HS-5 (cell line): ENCODE results near the gene ZNF286A.
"Not testable (repeated sequence)": the region's sequence is repeated elsewhere in the genome, so short reads cannot be mapped to it uniquely, and the experiment has no call there.

Source experiments
- DNase-seq: peaks from one replicate; pipeline ENCODE4 v3.0.0-alpha.2; 2012; ENCODE audit warnings: low read depth

Gene ZNF286A

DNA sequence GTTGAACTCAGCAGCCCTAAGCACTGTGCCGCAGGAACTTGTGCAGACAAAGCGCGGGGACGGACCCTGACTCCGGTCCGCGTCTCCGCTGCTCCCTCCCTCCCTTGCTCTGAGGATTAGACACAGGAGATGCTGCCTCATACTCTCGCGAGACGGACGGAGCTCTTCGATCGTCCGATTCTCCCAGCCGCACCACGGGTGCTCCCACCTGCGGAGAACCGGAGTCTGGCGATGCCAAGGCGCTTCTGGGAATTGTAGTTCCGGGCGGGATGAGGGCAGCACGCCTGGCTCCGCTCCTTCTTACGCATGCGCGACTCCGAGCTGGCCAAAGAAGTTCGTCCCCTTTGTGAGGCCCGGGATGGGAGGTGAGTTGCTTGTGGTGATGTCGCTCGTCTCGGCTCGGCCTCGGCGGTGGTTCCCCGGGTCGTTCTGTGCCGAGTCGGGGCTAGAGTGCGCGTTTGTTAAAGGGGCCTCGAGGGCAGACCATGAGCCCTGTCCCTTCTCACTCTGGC, at the start of gene ZNF286A:
Gene ZNF286A (plus strand): TSS at position 340 of the 512 bp plus-strand sequence. CDS start 578 bp downstream, outside the sequence.
- DNase-seq = peak; percentile 92

DNA sequence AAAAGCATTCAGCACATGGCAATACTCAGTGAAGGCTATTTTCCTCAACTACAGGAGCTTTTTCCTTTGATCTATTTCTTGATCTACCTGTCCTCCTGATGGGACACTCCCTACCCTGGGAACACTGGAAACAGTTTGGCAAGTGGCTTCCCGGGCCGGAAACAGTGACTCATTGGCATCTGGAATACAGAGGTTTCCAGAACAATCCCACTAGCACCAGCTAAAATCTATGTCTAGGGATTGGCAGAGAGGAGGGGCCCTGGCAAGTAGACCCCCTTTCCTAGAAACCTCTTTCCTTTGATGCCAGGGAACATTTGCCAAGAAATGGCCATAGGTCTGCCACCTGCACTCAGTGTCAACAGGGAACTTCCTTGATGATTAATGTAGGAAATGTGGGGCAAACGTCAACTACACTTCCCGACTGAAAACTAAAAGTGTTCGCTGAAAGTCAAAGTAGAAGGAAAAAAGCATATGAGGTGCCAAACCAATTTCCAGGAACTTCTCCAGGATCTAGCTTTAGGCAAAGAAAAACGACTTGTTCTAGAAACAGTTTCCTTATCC, 49.6 kb upstream of the ZNF286A start:
- no peak for DNase-seq

DNA sequence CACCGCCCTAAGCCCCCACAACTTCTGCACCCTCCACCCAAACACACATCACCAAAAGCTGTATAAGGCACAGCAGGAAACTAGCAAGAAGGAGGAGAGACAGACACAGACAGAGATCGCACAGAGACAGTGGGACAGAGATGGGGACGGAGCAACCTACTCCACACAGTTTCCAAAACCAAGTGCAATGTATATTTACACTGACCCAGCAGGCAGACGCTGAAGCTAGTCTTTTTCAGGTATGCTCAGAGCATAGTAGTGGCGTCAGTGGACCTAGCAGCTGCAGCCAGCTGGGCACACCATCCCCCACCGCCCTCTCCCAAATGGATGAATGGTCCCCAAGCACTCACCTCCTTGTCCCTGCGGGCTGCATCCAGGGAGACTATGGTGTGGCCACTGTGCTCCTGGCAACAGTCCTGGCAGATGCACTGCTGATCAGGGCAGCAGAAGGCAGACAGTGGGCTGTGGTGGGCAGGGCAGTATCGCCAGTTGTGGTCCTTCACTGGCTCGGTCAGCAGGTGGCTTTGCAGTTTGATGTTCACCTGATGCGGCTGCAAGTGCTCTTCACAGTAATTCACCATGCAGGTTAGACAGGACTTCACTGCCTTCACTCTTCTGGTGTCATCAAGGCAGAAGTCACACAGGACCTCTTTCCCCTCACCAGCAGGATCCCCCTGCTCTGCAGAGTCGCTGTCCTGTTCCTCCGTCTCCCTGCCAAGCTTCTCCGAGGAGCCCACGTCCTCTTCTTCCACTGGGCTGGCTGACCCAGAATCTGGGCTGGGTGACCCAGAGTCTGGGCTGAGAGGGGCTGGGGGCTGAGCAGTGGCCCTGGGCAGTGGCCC, 48.6 kb upstream of the ZNF286A start:
- no peak for DNase-seq

DNA sequence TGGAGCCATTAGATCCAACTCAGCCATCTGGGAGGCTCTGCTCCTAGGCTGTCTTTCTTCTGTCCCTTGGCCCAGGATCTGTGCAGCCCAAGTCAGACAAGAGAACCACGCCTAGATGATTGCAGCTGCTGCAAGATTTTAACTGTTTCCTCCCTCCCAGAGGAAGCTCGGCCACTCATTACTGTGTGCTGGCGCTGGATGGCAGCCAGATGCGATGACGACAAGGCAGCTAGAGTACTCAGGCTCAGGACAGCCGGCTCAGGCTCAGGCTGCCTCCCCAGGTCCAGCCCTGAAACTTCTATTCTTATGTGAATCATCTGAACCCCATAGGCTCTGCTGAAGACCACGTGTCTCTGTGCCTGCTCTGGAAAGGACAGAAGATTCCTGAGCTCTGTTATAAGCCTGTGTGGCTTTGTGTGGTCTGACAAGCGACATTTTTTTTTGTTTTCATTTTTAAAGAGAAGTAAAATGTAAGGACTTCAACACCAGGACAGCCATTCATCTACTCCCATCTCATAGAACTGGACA, 47.9 kb upstream of the ZNF286A start:
- peak; percentile 96 for DNase-seq

DNA sequence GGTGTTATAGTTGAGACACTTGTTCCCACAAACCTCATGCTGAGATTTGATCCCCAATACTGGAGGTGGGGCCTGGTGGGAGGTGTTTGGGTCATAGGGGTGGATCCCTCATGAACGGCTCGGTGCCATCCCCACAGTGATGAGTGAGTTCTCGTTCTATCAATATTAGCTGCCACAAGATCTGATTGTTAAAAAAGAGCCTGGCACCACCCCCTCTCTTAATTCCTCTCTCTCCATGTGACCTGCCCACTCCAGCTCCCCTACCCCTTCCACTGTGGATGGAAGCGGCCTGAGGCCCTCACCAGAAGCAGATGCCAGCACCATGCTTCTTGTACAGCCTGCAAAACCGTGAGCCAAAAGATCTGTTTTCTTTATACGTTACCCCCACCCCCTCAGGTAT, 46.6 kb upstream of the ZNF286A start:
- DNase-seq = no peak

DNA sequence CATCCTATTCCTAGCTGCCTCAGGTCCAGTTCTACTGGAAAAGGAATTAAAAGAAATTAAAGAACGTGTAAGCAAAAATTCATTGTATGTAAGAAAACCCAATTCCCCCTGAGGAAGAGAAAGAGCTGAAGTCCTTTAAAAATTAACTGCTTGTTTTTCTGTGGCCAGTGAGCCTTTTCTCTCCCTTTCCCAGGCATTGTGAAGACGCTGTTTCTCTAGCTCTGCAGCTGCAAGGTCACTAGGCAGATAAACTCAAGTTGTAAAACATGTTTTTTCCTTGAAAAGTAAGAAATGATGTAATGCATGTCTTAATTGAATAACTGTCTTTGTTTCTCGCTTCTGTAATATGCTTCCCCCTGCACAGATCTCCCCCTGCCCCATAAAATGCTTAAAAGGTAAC, 45.2 kb upstream of the ZNF286A start:
- DNase-seq = not testable (repeated sequence)

DNA sequence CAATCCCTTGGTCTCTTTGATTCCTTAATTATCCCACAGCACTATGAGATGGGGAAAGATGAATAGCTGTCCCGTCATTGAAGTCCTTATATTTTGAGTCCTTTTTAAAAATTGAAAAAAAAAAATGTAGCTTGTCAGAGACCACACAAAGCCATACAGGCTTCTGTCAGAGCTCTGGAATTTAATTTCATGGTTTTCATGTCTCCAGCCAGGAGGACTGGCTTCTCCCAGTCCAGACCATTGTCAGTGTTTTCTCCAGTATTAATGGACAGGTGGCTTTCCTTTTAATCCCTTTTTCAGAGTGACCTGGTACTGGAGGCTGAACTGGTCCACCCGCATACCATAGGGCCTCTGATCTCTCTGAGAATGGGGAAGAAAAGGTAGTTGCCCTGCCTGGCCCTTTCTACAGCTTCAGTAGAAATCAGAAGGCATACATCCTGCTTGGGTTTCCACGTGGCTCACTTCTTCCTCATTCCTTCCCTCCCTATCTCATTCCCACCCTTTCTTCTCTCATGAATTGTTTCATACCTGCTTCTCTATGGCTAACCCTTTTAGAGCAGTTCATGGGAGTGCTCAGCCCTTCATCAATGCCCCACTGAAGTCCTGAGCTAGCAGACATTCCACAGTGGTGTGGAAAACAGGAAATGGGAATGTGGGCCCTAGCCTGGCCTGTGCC, 44.5 kb upstream of the ZNF286A start:
- no peak for DNase-seq

DNA sequence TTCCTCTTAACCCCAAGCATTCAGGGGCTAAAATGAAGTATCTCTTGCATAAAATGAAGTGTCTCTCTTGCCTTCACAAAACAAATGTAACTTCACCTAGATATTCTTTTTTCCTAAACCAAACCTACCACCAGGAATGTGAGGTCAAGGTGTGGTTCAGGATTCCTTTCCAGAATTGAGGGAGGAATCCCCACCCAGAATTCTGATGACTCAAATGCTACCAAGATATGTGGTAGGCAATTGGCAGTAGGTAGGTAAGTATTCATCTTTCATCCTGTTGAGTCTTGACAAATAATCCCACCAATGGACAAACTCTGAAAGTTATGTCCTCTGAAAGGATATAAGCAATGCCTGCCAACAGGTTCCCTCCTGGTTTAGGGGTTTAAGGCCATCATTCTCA, 41.7 kb upstream of the ZNF286A start:
- no peak for DNase-seq

DNA sequence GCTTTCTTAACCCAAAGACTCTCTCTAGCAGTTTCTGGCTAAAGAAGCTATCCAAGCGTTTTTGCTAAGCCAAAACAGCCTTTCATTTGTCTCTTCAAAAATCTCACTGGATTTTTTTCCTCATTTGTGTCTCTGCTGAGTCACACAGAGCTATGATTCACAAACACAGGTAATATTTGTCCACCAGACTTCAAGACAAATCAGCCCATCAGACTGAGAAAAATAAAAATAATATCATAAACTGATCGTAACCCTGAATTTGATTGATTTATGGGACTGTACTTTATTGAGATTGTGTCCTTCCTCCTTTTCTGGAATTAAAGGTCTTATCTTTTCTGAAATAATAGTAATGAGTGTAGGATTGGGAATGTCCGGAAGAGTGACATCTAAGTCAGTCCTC, 41.3 kb upstream of the ZNF286A start:
- no peak for DNase-seq

DNA sequence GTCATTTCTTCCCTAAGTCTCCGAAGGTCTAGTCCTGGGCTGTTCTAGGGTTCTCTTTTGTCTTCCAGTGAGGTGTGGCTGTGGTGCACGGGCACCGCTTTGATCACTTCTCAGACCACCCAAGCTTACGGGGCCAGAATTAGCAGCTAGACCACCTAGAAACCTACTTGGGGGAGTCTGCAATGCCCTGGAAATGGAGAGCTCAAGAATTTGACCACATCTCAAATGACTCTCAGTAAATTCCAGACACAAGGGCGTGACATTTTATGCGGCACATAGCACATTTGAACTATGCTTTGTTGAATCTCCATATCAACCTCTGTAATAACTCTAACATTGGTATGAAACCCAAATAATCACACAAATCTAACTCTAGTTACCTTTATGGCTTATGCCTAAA, 40.3 kb upstream of the ZNF286A start:
- no peak for DNase-seq

DNA sequence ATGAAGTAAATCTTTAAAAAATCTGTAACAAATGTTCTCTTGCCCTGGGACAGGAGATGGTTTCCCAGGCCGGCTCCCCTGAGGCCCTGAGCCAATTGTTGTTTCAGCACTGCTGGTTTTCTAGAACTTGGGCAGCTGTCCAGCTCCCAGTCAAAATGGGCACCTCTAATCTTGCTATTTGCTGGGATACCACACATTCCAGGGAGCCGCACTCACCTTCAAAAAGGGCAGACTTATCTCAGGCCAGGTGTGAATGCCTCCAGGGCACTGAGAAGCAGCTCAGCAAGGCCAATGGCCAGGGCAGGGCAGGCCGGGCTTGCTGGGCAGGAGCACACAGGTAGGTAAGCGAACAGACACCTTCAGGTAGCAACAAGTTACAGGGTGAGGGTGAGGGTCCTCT, 39.9 kb upstream of the ZNF286A start:
- DNase-seq = no peak

DNA sequence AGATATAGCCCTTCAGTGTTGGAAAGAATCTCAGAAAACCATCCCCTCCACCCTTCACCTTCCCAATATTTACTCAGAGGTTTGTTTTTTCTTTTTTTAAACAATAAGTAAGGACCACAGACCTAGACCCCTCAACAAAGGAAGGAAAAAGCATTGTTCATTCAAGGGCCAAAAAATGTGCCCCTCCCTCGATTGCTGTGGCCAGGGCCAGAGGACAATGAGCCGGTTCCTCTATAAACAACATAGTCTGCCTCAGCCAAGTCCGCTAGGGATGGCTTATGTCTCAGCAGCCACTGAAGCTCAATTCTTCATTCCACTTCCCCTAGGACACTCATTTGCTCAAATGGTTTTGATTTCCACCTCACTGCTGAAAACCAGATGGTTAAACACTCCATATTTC, 39.5 kb upstream of the ZNF286A start:
- no peak for DNase-seq

DNA sequence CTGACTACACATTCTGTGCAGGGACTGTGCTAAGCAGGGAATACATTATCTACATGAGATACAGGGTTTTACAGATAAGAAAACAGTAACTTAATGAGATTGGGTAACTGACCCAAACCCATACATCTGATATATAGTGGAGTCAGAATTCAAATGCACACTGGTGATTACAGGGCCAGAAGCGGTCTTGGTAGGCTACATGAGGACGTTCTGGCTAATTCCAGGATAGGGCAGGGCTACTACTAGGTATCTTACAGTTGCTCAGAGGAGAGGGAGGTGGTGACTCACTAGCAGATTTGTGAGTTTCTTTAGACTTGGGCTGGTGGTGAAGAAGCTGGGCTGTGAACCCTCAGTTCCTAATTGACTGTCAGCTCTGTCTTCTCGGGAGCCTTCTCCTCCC, 36.9 kb upstream of the ZNF286A start:
- no peak for DNase-seq

DNA sequence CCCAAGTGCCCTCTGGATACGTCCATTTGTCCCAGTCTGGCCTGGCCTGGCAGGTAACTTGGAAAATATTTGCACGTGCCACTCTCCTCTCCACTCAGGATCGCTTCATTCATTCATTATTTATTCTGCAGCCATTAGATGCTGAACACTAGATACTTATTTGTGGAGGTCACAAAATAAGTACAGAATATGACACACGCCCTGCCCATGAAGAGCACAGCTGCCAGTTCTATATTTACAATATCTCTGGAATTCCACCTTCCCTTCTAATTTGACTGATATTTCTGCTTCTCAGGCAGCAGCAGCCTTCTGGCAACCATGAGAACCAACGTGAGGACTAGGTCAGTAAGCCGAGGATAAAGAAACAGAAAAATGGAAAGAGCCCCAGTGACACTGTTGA, 36.4 kb upstream of the ZNF286A start:
- no peak for DNase-seq

DNA sequence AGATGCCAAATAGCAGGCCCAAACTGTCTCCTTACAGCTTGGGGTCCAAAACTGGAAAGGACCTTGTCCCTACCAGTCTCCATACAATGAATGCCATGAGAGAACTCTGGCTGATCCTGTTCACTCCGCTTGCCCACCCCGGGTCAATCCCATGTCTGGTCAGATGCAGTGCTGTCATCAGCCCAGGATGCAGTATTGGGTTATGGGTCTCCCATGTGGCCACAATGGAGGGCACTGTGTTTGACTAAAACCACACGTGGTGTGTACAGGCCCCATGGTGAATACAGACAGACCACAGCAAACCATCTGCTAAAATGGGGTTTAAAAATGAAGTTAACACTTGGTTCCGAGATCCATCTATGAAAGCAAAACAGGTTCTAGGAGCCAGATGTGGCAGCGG, 35.9 kb upstream of the ZNF286A start:
- DNase-seq = no peak

DNA sequence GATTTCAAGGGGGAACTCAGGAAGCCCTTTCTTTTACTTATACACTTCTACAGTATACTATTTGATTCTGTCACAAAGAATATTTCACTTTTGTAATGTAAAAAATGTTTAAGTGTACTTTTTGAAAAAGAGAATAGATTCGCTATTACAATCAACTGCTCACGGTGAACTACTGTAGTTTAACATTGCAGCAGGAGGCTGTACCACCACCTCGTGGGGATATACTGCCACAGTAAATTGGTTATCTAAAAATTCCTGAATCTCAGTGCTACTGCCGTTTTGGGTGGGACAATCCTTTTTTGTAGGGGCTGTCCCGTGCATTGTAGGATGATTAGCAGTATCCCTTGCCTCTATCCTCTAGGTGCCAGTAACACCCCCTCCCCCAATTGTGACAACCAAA, 30.0 kb upstream of the ZNF286A start:
- DNase-seq = not testable (repeated sequence)

DNA sequence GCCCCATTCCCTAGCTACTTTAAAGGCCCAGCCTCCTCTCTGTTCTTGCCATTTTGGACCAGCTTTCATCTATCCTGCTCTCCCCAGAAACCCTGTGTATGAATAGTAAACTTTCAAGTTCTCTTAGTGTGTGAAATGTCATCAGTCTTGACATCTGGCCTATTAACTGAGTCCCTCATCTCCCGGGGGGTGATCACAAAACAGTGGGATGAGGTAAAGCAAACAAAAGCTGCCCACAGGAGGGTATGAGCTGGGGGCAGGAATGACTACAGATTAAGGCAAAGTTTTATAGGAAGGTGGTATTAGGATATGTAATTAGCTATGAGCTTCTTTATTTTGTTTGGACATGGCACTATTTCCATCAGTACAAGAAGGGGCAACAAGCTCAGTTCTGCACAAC, 24.9 kb upstream of the ZNF286A start:
- DNase-seq = not testable (repeated sequence)

DNA sequence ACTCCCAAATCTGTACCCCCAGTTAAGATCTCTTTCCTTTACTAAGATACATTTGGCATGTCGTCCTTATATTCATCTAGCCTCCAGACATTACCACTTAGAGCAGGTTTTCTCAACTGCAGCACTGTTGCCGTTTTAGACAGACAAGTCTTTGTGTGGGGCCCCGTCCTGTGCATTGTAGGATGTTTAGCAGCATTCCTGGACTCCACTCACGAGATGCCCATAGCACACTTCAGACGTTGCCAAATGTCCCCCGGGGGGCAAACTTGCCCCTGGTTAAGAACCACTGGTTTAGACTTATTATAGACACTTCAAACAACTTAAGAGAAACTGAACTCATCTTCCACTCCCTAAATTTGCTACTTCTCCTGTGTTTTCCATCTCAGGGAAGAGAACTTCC, 23.6 kb upstream of the ZNF286A start:
- DNase-seq = not testable (repeated sequence)

DNA sequence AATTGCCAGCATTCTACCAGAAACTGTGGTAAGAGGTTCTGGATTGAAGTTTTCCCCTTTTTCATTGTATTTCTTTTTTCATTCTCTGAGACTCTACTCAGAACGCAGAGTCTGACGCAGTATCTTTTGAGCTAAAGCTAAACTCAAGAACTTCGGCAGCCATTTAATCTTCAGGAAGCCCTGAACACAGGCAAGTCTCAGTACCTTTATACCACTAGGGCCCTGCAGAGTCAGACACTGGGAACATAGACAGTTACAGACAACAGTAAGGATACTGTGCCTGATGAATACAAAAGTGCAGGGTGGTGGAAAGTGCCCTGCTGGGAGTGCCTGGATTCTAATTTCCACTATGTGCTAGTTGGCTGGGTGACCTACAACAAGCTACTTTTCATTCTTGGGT, 16.4 kb upstream of the ZNF286A start:
- DNase-seq = not testable (repeated sequence)

DNA sequence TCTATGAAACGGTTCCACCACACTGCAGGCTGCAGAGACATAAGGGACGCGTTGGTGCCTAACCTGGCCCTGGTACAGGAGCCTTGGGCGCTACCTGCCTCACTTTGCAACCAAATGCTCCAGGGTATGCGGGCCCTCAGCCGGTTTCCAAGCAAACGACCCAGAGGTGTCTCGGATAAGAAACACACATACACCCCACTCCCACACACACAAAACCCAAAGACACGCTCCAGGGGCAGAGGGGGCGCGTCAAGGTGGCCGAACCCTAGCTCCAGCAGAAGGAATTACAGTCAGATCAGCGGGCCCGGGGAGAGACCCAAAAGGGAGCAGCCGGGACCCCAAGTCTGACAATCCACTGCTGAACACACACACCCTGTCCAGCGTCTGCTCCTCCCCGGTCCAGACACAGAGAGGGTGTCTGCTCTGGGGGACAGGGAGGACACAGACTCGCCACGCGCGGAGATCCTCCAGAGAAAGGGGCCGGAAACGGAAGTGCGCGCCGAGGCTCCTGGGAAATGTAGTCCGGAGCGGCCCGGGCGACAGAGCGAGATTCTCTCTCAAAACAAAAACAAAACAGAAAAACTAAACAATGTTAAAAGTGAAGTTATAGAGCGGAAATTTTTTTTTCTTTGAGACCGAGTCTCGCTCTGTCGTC, 15.6 kb upstream of the ZNF286A start, which contains the start of gene TRIM16:
Gene TRIM16 (minus strand): TSS at position 488 of the 655 bp plus-strand sequence. CDS start 32,702 bp downstream, outside the sequence.
- peak; percentile 6 for DNase-seq

DNA sequence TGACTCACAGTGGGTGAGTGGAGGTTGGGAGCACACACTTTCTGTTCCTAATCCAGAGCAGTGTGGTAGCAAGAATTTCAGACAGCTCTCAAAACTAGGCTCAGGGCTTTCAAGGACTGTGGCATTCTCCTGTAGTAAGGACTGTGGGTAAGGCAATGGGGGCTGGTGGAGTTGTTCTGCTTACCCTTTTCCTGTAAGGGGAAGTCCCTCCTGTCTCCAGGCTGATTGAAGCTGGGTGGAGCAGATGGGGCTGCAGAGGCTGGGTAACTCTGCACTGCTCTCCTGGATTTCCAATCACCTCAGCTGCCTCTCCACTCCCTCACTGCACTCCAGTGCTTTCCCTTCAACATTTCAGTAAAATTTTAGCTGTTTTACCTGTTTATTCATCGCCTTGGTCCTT, 12.1 kb upstream of the ZNF286A start:
- DNase-seq = not testable (repeated sequence)

DNA sequence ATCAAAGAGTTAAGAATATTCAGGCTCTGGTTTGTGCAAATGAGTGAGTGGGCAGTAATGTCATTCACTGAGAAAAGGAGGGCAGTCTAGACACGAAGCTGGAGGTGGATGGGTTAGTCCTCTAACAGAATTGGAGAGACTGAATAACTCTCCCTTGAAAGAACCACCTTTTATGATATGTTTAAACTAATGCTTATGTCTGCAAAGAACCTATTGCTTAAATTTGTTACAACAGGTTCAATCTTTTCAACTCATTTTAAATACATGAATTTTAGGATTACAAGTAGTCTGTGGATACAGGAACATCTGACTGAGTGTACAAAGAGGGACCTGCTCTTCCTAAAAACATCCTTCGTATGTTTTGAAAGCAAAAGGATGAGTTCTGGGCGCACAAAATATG, 585 bp upstream of the ZNF286A start:
- not testable (repeated sequence) for DNase-seq
